Cardiac septum (tissue), 1 donor: Measurements from ENCODE around the gene MAPK12. TPM values are rescaled to one million over a fixed set of nuclear protein-coding genes. Genes with fewer than 3 reads are reported as not detected.

Source experiments
- DNase-seq: peaks from one replicate; pipeline ENCODE4 v3.0.0-alpha.2; 2020; ENCODE audit warnings: low spot score
- intact Hi-C: fragments of 100-400 bp; cut with DNase I; formaldehyde crosslinking; loops from one replicate; pipeline ENCODE4 v1.14.0; 2022
- total RNA-seq: library from RNA; stranded (reverse); fragmentation: NEBNext Ultra II Directional; extraction: Animal tissue kit (Norgen Biotek cat#: 25700); gene quantifications from one replicate; pipeline ENCODE4 v1.2.1, GENCODE V29; 2021
- donor health status: DM: no; HTN: no; CAD: no.

MAPK12 gene
- total RNA-seq, 1 donor from 2014 or later, result 32.5 TPM

GRCh38 chr22:50246242-50247175 is 15.0 kb downstream of the MAPK12 start:
- no peak for DNase-seq
- intact Hi-C loops, result loop anchor here (10.0 kb wide), 1 partner anchor 258 kb away; the partner anchor contains the start of genes LMF2 and NCAPH2

GRCh38 chr22:50245214-50246072 is 16.0 kb downstream of the MAPK12 start:
- DNase-seq, result no peak
- intact Hi-C loops, result loop anchor here (10.0 kb wide), 1 partner anchor 259 kb away; the partner anchor contains the start of genes LMF2 and NCAPH2

GRCh38 chr22:50244420-50245213 is 16.9 kb downstream of the MAPK12 start, which contains the start of gene TUBGCP6:
Gene TUBGCP6, minus strand, starts transcription at chr22:50245023. Its CDS starts 564 bp downstream, at chr22:50244459.
- DNase-seq, result peak; percentile 98
- intact Hi-C loops, result loop anchor here (10.0 kb wide), 1 partner anchor 260 kb away; the partner anchor contains the start of genes LMF2 and NCAPH2

- no peak for DNase-seq
- intact Hi-C loops, result loop anchor here (10.0 kb wide), 1 partner anchor 261 kb away; the partner anchor contains the start of genes LMF2 and NCAPH2
Observed at GRCh38 chr22:50243685-50244419, 17.6 kb downstream of the MAPK12 start.

- DNase-seq, result no peak
- intact Hi-C loops, result loop anchor here (10.0 kb wide), 1 partner anchor 262 kb away; the partner anchor contains the start of genes LMF2 and NCAPH2
Observed at GRCh38 chr22:50242406-50242949, 19.0 kb downstream of the MAPK12 start.

- DNase-seq, result no peak
- intact Hi-C loops, result no loop called here
Observed at GRCh38 chr22:50238755-50239154, 22.7 kb downstream of the MAPK12 start.

GRCh38 chr22:50236731-50237409 is 24.6 kb downstream of the MAPK12 start:
- intact Hi-C loops, result no loop called here
- DNase-seq, result no peak

- intact Hi-C loops, result no loop called here
Observed at GRCh38 chr22:50233223-50233622, 28.3 kb downstream of the MAPK12 start.

GRCh38 chr22:50232481-50233151 is 28.9 kb downstream of the MAPK12 start:
- no peak for DNase-seq
- intact Hi-C loops, result no loop called here

More at GRCh38 chr22:50233223-50233622, 28.3 kb downstream of the MAPK12 start:
- no peak for DNase-seq

- DNase-seq, result no peak
- intact Hi-C loops, result no loop called here
Observed at GRCh38 chr22:50229370-50229769, 32.1 kb downstream of the MAPK12 start.

GRCh38 chr22:50228366-50228765 is 33.1 kb downstream of the MAPK12 start:
- intact Hi-C loops, result no loop called here
- DNase-seq, result no peak

- DNase-seq, result no peak
- intact Hi-C loops, result no loop called here
Observed at GRCh38 chr22:50227579-50228215, 33.8 kb downstream of the MAPK12 start.

GRCh38 chr22:50226875-50227165 is 34.7 kb downstream of the MAPK12 start:
- intact Hi-C loops, result no loop called here
- DNase-seq, result no peak

- intact Hi-C loops, result no loop called here
- DNase-seq, result no peak
Observed at GRCh38 chr22:50226063-50226874, 35.2 kb downstream of the MAPK12 start.

- no peak for DNase-seq
- intact Hi-C loops, result no loop called here
Observed at GRCh38 chr22:50225200-50225969, 36.1 kb downstream of the MAPK12 start.
